Thyroid gland (tissue), 4 donors: ENCODE data around the gene COX7A1. TPM values are rescaled to one million over a fixed set of nuclear protein-coding genes. Genes with fewer than 3 reads are reported as not detected.
A peak's percentile ranks its signal among the peaks of the same experiment; 100 is the strongest.

Experiments used
- DNase-seq, 2 donors: peaks; one replicate each; pipeline ENCODE4 v3.0.0-alpha.2; 2019
- H3K27ac ChIP-seq, 3 donors: fragments of 200-600 bp; sonication (generic); 1 replicate in 2 of 3; 2 replicates in 1 of 3; pipeline ENCODE4 v1.5.1; 2016 to 2019; ENCODE audit warnings: mild to moderate bottlenecking in 1 of 3, moderate library complexity in 1 of 3
- H3K27me3 ChIP-seq: fragments of 200-600 bp; sonication (generic); one replicate; pipeline ENCODE4 v1.5.1; 2019
- H3K36me3 ChIP-seq, 2 donors: fragments of 200-600 bp; sonication (generic); one replicate each; pipeline ENCODE4 v1.5.1; 2016 to 2019
- H3K4me1 ChIP-seq, 2 donors: fragments of 200-600 bp; sonication (generic); one replicate each; pipeline ENCODE4 v1.5.1; 2017 to 2019
- H3K4me3 ChIP-seq, 3 donors: fragments of 200-600 bp; sonication (generic); replicated peaks in 1 of 3; 1 replicate in 2 of 3; 2 replicates in 1 of 3; pipeline ENCODE4 v1.5.1; 2016; ENCODE audit warnings: mild to moderate bottlenecking in 1 of 3
- H3K9me3 ChIP-seq: fragments of 200-600 bp; sonication (generic); one replicate; pipeline ENCODE4 v1.5.1; 2017
- POLR2A ChIP-seq, 2 donors: fragments of 450-650 bp; IDR thresholded peaks; one replicate each; pipeline ENCODE4 v1.6.1; 2017; ENCODE audit warnings: antibody characterized with exemption in 2 of 2, mild to moderate bottlenecking in 2 of 2, moderate library complexity in 1 of 2
- WGBS, 2 donors: methylation state at CpG; one replicate each; pipeline ENCODE4 v1.1.5; 2017; 5-methylcytosine and 5-hydroxymethylcytosine counted together
- intact Hi-C: fragments of 100-400 bp; cut with DNase I; formaldehyde crosslinking; loops from one replicate; pipeline ENCODE4 v1.15.1; 2023
- total RNA-seq, 4 donors: library from RNA; depleted of rRNA; stranded (reverse); fragments of >200 nt; gene quantifications; one replicate each; pipeline ENCODE4 v1.2.3, GENCODE V29; 2016
- TF ChIP-seq, protein P1 (sequence below), 6 experiments: fragments of 200-600 bp in 3 of 6; fragments of 450-650 bp in 3 of 6; sonication (generic) in 3 of 6; IDR thresholded peaks; one replicate each; pipeline ENCODE4 v1.5.1; 2016 to 2019; ENCODE audit warnings: antibody characterized with exemption in 6 of 6, mild to moderate bottlenecking in 2 of 6, inconsistent platforms in 1 of 6, moderate library complexity in 1 of 6

Gene COX7A1
- total RNA-seq, 4 donors from 2014 or later, result 8.0 to 36.7 (median 21.2) TPM

DNA sequence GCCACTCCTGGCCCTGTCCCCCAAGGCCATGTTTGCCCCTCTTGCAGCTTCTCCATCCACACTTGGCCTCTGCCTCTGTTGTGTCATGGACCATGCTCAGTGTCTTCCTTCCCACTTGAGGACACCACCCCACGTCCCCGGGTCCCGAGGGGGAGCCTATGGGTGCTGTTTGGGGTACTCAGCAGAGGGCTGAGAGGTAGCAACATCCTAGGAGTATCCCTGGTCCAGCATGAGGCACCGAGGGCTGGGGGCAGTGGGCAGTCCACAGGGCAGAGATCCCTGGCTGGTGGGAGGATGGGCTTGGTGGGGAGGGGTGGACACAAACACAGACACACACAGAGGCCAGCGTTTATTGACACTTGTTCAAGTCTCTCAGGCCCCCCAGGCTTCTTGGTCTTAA is 1.7 kb downstream of the COX7A1 start:
- H3K4me1 ChIP-seq, result peaks cover 0 to 15% of the 10 kb centered on the region in 2 donors
- no peak overlapping the region for H3K4me3 ChIP-seq
- no peaks in the 10 kb centered on the region for H3K27me3 ChIP-seq
- intact Hi-C loops, result no loop called here
- H3K9me3 ChIP-seq, result no peaks in the 10 kb centered on the region
- peaks cover 25 to 49% of the 10 kb centered on the region in 2 donors for H3K36me3 ChIP-seq
- TF ChIP-seq, protein P1, sequence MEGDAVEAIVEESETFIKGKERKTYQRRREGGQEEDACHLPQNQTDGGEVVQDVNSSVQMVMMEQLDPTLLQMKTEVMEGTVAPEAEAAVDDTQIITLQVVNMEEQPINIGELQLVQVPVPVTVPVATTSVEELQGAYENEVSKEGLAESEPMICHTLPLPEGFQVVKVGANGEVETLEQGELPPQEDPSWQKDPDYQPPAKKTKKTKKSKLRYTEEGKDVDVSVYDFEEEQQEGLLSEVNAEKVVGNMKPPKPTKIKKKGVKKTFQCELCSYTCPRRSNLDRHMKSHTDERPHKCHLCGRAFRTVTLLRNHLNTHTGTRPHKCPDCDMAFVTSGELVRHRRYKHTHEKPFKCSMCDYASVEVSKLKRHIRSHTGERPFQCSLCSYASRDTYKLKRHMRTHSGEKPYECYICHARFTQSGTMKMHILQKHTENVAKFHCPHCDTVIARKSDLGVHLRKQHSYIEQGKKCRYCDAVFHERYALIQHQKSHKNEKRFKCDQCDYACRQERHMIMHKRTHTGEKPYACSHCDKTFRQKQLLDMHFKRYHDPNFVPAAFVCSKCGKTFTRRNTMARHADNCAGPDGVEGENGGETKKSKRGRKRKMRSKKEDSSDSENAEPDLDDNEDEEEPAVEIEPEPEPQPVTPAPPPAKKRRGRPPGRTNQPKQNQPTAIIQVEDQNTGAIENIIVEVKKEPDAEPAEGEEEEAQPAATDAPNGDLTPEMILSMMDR (IDR thresholded peaks at IDR 0.05), result no peak
- no peak for TF ChIP-seq POLR2A (IDR thresholded peaks at IDR 0.05)
- peak overlapping the region in 2 of 3 donors; percentile 93 to 94 for H3K27ac ChIP-seq
- 71 to 76% methylated on average over 5 of the region's 5 CpGs for WGBS, 2 donors
- no peak for DNase-seq

DNA sequence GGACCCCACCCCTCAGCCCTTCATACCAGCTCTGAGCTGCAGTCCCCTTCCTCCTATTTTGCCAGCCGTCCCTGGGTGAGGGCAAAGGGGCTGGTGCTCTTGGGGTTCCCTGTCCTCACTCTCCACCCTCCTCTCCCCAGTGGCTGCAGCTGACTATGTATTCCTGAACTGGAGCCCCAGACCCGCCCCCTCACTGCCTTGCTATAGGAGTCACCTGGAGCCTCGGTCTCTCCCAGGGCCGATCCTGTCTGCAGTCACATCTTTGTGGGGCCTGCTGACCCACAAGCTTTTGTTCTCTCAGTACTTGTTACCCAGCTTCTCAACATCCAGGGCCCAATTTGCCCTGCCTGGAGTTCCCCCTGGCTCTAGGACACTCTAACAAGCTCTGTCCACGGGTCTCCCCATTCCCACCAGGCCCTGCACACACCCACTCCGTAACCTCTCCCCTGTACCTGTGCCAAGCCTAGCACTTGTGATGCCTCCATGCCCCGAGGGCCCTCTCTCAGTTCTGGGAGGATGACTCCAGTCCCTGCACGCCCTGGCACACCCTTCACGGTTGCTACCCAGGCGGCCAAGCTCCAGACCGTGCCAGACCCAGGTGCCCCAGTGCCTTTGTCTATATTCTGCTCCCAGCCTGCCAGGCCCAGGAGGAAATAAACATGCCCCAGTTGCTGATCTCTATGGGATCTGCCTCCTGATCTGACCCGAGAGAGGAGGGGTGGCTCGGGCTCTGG is 2.4 kb downstream of the COX7A1 start:
- Histone ChIP-seq H3K36me3 (peaks cover 27 to 55% of the 10 kb centered on the region in 2 donors), H3K4me3 (no peak overlapping the region), H3K27me3 (no peaks in the 10 kb centered on the region), H3K27ac (peak overlapping the region in 2 of 3 donors; percentile 30 to 93), H3K9me3 (no peaks in the 10 kb centered on the region), H3K4me1 (peaks cover 0 to 15% of the 10 kb centered on the region in 2 donors)
- TF ChIP-seq, protein P1 (IDR thresholded peaks at IDR 0.05), result no peak
- no peak for TF ChIP-seq POLR2A (IDR thresholded peaks at IDR 0.05)
- intact Hi-C loops, result no loop called here
- 69 to 77% methylated on average over 12 to 13 of the region's 13 CpGs for WGBS, 2 donors
- DNase-seq, result peak; percentile 74 to 82

- WGBS, 2 donors, result 98 to 99% methylated on average over 6 of the region's 6 CpGs
- Histone ChIP-seq H3K4me3 (no peak overlapping the region), H3K36me3 (peaks cover 52 to 60% of the 10 kb centered on the region in 2 donors), H3K4me1 (peaks cover 0 to 13% of the 10 kb centered on the region in 2 donors), H3K27me3 (no peaks in the 10 kb centered on the region), H3K9me3 (no peaks in the 10 kb centered on the region), H3K27ac (no peak overlapping the region)
- no peak for DNase-seq
- intact Hi-C loops, result no loop called here
- TF ChIP-seq POLR2A (IDR thresholded peaks at IDR 0.05), result no peak
- TF ChIP-seq, protein P1 (IDR thresholded peaks at IDR 0.05), result no peak
Measured at GRCh38 chr19:36144624-36145023, 7.6 kb downstream of the COX7A1 start.

- no peaks in the 10 kb centered on the region for H3K27me3 ChIP-seq
- DNase-seq, result no peak
- H3K36me3 ChIP-seq, result peaks cover 41 to 45% of the 10 kb centered on the region in 2 donors
- H3K4me1 ChIP-seq, result peaks cover 0 to 14% of the 10 kb centered on the region in 2 donors
- H3K4me3 ChIP-seq, result no peak overlapping the region
- TF ChIP-seq POLR2A (IDR thresholded peaks at IDR 0.05), result no peak
- TF ChIP-seq, protein P1 (IDR thresholded peaks at IDR 0.05), result no peak
- intact Hi-C loops, result no loop called here
- H3K9me3 ChIP-seq, result no peaks in the 10 kb centered on the region
- WGBS, 2 donors, result 94% methylated on average over 9 of the region's 9 CpGs
- H3K27ac ChIP-seq, result no peak overlapping the region
Measured at GRCh38 chr19:36142496-36142895, 9.8 kb downstream of the COX7A1 start.

GRCh38 chr19:36142046-36142445 is 10.2 kb downstream of the COX7A1 start:
- Histone ChIP-seq H3K9me3 (no peaks in the 10 kb centered on the region), H3K27ac (no peak overlapping the region), H3K4me1 (peaks cover 3 to 18% of the 10 kb centered on the region in 2 donors), H3K36me3 (peaks cover 37 to 42% of the 10 kb centered on the region in 2 donors), H3K4me3 (no peak overlapping the region), H3K27me3 (no peaks in the 10 kb centered on the region)
- WGBS, 2 donors, result 94% methylated on average over 14 of the region's 14 CpGs
- intact Hi-C loops, result no loop called here
- TF ChIP-seq, protein P1 (IDR thresholded peaks at IDR 0.05), result no peak
- no peak for TF ChIP-seq POLR2A (IDR thresholded peaks at IDR 0.05)
- no peak for DNase-seq
